Urothelium cell line (cell line): Measurements from ENCODE around the gene ASRGL1.
"Not testable (repeated sequence)": the region's sequence is repeated elsewhere in the genome, so short reads cannot be mapped to it uniquely, and the experiment has no call there.

Experiments used
- DNase-seq: peaks from one replicate; pipeline ENCODE4 v3.0.0; 2011; ENCODE audit warnings: low spot score, mixed read lengths
- FAIRE-seq: peaks from 2 replicates; lab custom pipeline; 2011; peaks lifted over from hg19 to GRCh38; lab: Jason Lieb, UNC

Gene ASRGL1

DNA sequence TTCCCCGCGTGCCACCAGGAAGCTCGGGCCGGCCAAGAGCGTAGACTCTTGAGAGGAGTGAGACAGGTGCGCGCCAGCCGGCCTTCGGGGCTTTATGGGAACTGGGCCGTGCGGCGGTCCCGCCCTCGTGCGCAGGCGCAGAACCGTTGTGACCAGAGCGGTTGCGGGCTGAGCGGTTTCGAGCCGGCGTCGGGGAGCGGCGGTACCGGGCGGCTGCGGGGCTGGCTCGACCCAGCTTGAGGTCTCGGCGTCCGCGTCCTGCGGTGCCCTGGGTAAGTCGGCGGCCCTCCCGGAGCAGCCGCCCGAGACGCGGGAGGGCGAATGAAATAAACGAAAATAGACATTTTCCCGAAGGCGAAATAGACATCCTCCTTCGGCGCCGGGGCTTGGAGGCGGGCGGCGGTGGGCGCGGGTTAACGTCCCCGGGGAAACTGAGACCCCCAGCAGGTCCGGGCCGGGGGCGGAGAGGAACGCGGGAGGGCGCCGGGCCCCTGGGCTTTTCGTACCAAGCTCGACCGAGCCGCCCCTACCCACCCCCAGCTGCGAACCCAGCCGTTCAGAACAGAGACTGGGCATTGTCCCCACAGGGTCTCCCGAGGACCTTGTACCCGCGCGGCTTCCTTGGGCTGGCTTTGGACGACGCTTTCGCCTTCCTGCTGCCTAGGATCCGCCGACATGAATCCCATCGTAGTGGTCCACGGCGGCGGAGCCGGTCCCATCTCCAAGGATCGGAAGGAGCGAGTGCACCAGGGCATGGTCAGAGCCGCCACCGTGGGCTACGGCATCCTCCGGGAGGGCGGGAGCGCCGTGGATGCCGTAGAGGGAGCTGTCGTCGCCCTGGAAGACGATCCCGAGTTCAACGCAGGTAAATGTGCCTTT lies at the start of gene ASRGL1:
ASRGL1 (plus strand) TSS at position 146 of the 879 bp plus-strand sequence; CDS start at position 676, 530 bp downstream.
- FAIRE-seq (no peak), DNase-seq (peak; percentile 74)

DNA sequence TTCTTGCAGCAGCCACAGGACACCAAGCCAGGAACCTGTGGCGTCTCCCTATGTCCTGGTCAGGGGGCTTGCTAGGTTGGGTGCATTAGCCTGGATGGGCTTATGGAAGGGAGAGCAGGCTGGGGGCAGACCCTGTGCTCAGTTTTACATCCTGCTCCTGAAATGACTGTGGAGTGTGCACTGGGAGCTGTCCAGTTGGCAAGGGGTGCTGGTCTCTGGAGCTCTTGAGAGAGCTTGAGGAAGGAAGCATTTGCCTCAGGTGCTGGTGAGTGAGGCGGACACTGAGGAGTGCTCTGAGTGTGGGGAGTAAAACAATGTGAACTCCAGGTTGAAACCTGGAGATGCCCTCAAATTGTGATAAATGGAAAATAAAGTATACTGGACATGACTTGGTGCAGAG lies 41.7 kb upstream of the ASRGL1 start:
- FAIRE-seq = no peak
- peak; percentile 46 for DNase-seq

GRCh38 chr11:62298975-62299374 lies 38.3 kb upstream of the ASRGL1 start, which contains the start of gene SCGB1D4:
TSS of gene SCGB1D4 (minus strand) at chr11:62299075. CDS start at chr11:62299010, 65 bp downstream.
- DNase-seq (no peak), FAIRE-seq (no peak)

- DNase-seq (no peak), FAIRE-seq (no peak)
Measured at GRCh38 chr11:62306227-62306626, 31.0 kb upstream of the ASRGL1 start.

- FAIRE-seq = no peak
- no peak for DNase-seq
Measured at GRCh38 chr11:62307950-62308349, 29.3 kb upstream of the ASRGL1 start.

DNA sequence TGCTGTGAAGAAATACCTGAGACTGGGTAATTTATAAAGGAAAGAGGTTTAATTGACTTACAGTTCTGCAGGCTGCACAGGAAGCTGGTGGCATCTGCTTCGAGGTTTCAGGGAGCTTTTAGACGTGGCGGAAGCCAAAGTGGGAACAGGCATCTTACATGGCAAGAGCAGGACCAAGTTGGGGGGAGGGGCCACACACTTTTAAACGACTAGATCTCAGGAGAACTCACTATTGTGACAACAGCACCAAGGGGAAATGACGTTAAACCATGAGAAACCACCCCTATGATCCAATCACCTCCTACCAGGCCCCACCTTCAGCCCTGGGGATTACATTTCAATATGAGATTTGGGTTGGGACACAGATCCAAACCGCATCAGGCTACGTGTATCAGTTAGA lies 27.3 kb upstream of the ASRGL1 start:
- FAIRE-seq = no peak
- no peak for DNase-seq

DNA sequence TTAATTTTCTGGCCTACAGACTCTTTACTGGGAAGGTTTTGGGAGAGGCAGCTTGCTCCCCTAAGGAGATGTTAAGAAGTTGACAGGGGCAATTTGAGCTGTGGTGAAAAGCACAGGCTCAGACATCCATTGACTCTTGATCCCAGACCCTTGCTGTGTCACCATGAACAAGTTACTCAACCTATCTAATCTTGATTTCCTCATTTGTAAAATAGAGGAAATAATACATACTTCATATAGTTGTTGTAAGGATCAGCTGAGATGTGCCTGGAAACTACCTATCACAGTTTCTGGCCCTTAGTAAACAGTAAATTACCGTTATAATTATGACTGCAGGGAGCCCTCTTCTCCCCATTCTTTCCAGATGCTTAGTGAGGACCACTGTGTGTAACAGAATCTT lies 21.8 kb upstream of the ASRGL1 start:
- no peak for FAIRE-seq
- DNase-seq = no peak

DNA sequence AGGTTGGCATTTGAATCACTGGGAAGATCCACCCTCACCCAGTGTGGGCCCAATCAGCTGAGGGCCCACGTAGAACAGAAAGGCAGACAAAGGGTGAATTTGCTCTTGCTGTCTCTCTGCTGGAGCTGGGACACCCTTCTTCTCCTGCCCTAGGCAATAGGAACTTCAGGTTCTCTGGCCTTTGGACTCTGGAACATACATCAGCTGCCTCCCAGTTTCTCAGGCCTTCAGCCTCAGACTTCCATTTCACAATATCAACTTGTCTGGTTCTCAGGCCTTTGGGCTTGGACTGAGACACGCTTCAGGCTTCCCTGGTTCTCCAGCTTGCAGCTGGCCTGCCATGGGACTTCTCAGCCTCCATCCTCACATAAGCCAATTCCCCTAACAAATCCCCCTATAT lies 14.7 kb upstream of the ASRGL1 start:
- no peak for DNase-seq
- no peak for FAIRE-seq

GRCh38 chr11:62324731-62325556 lies 12.3 kb upstream of the ASRGL1 start:
- DNase-seq (peak; percentile 47), FAIRE-seq (no peak)

DNA sequence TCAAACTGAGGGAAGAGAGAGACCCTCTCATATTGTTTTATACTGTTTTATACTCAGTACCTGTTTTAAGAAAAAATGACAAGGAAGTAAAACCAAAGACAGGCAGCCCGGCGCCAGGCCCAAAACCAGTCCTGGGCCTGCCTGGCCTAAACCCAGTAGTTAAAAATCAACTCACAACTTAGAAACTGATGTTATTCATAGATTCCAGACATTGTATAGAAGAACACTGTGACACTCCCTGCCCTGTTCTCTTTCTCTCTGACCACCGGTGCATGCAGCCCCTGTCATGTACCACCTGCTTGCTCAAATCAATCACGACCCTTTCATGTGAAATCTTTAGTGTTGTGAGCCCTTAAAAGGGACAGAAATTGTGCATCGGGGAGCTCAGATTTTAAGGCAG lies 11.5 kb upstream of the ASRGL1 start:
- FAIRE-seq, DNase-seq: not testable (repeated sequence)

DNA sequence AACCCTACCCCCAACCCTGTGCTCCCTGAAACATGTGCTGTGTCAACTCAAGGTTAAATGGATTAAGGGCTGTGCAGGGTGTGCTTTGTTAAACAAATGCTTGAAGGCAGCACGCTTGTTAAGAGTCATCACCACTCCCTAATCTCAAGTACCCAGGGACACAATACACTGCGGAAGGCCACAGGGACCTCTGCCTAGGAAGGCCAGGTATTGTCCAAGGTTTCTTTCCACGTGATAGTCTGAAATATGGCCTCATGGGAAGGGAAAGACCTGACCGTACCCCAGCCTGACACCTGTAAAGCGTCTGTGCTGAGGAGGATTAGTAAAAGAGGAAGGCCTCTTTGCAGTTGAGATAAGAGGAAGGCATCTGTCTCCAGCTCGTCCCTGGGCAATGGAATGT lies 10.5 kb upstream of the ASRGL1 start:
- not testable (repeated sequence) for DNase-seq, FAIRE-seq

DNA sequence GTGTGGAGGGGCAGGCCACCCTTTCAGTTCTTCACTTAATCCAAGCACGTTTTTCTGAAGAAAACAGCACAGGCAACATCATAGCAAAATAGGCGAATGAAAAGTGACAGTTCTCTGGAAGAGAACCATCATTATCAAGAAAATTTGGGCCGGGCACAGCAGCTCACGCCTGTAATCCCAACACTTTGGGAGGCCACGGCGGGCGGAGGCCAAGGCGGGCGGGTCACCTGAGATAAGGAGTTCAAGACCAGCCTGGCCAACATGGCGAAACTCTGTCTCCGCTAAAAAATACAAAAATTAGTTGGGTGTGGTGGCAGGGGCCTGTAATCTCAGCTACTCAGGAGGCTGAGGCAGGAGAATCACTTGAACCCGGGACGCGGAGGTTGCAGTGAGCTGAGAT lies 9.7 kb upstream of the ASRGL1 start:
- not testable (repeated sequence) for FAIRE-seq, DNase-seq

GRCh38 chr11:62331264-62331663 lies 6.0 kb upstream of the ASRGL1 start:
- not testable (repeated sequence) for FAIRE-seq

GRCh38 chr11:62333768-62334167 lies 3.5 kb upstream of the ASRGL1 start:
- no peak for FAIRE-seq
- DNase-seq = no peak

More at GRCh38 chr11:62331264-62331663, 6.0 kb upstream of the ASRGL1 start:
- DNase-seq = not testable (repeated sequence)

GRCh38 chr11:62336949-62337302 lies 322 bp upstream of the ASRGL1 start:
- not testable (repeated sequence) for FAIRE-seq, DNase-seq

- DNase-seq (no peak), FAIRE-seq (no peak)
Measured at GRCh38 chr11:62338218-62338617, 970 bp downstream of the ASRGL1 start.

DNA sequence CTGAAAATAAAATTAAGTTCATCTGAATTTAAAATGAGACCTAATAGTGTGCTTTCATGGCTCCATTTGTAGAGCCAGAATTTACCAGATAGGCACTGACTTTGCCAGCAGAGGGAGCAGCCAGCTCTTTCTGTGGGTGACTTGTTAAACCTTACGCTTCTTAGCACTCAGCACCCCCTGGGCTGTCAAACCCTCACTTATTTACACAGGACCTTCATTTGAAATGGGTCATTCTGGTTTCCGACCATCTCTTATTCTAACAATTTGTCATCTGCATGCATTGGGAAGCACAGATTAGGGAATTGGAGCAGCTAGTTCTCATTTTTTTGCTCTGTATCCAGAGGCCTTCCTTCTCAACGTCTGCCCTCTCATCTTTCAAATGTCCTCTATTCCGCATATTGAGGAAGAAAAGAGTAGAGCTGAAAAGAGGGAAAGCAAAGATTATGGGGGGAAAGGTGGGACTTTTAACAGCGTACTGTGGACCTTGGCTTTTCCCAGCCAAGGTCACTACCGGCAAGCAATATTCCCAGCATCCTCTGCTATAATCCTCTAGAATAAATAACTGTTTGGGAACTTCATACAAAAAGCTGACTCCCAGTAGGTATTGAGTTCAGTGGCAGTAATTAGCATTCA lies 3.1 kb downstream of the ASRGL1 start:
- FAIRE-seq (no peak), DNase-seq (peak; percentile 29)

- FAIRE-seq (no peak), DNase-seq (no peak)
Measured at GRCh38 chr11:62341588-62341987, 4.3 kb downstream of the ASRGL1 start.

- not testable (repeated sequence) for FAIRE-seq, DNase-seq
Measured at GRCh38 chr11:62343646-62344190, 6.5 kb downstream of the ASRGL1 start.

DNA sequence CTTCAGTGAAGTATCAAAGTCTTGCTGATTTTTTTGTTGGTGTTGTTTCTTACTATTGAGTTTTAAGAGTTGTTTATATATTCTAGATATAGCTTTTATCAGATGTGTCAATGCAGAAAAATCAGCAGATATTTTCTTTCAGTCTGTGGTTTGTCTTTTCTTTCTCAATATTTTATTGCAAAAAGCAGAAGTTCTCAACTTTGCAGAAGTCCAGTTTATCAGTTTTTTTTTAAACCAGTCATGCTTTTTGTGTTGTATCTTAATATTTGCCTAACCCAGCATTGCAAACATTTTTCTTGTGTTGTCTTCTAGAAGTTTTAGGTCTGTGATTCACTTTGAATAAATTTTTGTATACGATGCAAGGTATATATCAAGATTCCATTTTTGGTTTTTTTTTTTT lies 7.0 kb downstream of the ASRGL1 start:
- DNase-seq = no peak
- no peak for FAIRE-seq

DNA sequence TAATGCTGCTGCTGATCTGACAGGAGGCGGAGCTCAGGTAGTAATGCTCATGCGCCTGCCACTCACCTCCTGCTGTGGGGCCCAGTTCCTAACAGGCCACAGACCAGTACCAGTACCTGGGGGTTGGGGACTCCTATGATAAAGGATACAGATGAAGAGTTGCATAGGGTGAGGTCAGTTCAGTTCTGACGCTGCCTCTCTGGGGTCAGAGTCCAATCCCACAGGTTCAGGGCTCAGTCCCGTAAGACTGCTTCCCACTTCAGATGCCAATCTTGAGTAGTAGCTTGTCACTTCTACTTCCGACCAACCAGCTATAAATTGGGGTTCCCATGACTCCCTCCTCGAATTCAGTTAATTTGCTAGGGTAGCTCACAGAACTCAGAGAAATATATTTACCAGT lies 8.6 kb downstream of the ASRGL1 start:
- FAIRE-seq (no peak), DNase-seq (no peak)
